Measurements from ENCODE around the gene EFCAB8.

Gene EFCAB8, protein sequence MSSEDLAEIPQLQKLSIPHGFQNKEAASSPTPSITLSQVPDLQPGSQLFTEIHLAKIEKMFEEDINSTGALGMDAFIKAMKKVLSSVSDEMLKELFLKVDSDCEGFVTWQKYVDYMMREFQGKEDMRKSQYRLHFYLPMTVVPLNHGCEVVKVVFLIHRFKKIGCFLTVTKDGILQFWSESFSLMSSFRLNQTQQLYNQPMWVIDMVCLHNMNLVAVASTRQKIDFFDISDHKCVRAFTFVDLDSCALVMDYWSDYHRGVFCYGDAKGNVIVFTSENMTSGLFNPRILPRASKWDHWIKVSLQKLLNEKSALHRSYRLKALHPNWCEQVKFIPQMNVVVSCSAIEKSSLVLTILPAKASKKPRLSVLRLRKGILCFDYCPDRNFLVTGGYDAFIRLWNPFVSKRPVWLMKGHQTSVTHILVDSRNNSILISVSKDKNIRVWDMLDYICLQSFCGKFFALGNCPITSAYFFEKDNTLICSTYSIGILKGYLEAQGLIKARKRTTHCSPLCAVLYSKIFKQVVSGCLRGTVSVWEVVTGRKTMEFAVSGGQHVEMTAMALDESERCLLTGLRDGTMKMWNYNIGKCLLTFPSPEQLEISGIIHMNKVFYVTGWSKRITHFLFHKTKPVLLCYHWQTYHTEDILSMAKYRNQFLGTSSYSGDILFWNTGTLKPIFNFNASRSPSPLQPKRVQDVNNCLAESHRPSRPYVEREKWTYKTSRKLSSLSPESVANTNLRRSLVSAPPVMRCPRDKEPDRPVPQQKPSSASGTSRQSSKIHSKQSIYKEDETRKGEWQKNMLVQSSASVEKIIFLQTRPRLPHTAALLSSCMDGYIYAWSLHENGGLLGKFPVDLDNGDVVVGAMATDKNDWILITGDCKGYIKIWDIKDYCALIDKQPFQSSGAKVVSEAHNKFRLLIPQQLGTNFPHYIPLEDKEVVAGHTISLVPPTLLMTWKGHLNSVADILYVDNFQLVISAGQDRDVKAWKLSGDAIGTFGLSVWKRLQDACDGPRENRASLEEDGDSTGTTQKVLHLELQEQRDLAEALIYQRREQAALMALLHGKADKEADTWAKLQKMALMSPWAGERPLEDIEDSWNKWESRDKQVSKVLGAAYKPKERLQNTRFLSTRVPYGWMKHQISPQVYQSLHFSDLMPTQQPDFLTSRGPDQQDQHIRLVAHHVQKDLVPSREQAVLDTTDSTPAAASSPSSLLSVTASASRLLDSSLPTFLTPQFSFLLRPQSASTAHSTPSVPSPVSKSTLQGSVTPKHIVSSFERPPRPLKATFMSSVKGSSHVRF

DNA sequence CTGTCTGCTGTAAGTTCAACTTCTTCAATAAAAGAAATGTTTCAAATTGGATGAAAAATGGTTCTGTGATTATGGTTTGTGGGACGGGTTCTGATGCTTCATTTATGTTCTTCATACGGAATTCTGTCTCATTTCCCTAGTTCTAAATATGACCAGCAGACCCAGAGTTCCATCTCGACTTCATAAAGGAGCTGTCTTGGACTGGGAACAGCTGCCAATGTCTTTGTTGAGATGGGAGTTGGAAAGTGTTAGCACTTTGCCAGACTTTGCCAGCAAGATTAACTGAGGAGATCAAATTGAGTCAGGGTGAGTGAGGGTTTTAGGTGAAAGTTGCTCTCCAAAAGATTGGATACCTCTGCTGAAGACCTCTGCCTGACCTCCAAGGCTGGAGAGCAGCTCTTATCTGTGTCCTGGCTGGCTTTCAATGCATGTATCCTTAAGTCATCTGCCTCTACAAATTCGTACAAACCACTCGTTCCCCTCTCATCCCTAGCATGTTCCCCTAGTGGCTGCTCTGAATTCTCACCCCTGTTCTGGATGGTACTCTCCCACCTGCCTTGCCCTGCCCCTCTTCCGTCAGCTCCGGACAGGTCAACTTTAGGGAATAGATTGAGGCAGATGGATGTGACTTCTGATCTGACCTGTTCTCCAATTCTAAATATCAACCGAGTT, at the start of gene EFCAB8:
Gene EFCAB8 (plus strand): TSS at position 223 of the 672 bp plus-strand sequence. CDS start 4,870 bp downstream, outside the sequence.
- no peak for DNase-seq

DNA sequence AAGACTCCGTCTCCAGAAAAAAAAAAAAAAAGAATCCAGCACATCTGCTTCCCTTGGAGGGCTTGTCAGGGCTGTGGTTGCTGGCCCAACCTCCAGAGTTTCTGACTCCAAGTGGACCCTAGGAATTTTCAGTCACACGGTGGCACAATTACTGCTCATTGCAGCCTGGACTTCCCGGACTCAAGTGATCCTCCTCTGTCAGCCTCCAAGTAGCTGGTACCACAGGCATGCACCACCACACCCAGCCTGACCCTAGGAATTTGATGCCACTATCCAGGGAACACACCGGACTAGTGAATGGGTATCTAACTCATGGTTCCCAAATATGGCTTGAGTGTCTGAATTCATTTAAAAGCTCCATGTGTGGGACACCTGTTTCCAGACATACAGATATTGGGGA, 48.8 kb upstream of the EFCAB8 start:
- DNase-seq: no peak

DNA sequence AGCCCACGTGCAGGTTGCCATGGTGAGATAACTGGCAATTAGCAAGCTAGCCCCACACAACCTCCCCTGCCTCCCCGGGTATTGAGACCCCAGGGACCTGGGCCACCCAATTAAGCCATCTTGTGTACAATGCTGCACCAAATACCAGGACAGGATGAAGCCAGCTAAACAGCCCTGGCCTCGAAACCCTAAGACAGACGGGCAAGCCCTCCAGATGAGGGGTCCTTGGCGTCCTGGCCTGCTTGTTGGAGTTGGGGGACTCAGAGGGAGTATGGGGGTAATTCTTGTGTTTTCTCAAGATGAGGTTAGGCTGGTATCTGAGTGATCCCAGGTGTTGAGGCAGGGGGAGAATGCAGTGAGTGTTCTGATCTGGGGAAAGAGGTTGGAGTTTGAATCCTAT, 47.8 kb upstream of the EFCAB8 start:
- no peak for DNase-seq

DNA sequence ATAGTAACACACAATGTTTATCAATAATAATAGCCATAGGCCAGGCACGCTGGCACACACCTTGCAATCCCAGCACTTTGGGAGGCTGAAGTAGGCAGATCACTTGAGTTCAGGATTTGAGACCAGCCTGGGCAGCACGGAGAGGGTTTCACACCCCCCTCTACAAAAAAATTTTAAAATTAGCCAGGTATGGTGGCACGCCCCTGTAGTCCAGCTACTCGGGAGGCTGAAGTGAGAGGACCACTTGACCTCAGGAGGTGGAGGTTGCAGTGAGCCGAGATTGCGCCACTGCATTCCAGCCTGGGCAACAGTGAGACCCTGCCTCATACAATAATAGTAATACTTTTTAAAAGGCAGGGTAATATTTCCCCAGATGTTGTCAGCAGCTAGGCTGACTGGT, 46.8 kb upstream of the EFCAB8 start:
- DNase-seq: no peak

DNA sequence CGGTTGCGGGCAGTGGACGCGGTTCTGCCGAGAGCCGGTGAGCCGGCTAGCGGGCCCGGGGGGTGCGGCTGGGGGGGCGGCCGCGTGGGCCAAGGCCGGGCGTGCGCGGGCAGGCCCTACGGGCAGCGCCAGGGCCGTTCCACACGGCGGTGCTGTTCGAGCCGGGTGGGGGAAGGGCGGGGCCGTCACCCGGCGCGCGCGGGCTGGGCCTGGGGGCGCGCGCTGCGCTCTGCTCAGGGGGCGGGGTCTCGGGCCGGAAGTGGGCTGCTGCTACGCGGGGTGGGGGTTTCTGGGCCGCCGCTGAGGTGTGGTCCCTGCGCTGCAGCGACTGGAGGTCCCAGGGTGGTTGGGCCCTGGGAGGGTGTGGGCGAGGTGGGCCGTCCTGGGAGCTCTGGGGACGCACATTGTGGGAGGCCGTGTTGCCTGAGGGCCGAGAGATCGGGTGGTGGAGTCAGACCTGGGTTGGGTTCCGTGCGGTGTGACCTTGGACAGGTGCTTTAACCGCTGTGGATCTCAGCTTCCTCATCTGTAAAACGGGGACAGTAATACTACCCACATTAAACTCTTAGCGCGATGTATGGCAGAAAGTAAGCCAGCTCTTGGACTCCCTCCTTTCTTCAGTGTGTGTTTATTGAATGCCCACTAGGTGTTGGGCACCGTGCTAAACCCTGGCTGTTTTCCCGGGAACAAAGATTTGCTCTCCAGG, 38.6 kb upstream of the EFCAB8 start:
- DNase-seq: no peak

DNA sequence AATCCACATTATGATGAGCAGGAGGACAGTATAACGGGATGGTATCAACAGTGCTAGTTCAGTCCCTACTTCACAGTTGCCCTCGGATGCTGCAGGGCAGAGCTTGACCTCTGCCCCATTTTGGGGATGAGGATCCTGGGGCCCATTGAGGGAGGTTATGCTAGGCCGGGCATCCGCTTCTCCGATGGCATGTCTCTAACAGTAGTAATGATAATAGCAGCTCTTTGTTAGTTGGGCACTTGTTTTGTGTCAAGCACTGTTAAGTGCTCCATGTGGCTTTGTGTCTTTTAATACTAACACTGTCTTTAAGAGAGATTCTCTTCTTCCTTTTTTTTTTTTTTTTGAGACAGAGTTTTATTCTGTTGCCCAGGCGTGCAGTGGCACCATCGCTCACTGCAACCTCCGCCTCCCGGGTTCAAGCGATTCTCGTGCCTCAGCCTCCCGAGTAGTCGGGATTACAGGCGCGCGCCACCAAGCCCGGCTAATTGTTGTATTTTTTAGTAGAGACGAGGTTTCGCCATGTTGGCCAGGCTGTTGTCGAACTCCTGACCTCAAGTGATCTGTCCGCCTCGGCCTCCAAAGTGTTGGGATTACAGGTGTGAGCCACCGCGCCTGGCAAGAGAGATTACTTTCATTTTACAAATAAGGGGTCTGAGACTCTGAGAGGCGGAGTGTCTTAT, 37.9 kb upstream of the EFCAB8 start:
- no peak for DNase-seq

DNA sequence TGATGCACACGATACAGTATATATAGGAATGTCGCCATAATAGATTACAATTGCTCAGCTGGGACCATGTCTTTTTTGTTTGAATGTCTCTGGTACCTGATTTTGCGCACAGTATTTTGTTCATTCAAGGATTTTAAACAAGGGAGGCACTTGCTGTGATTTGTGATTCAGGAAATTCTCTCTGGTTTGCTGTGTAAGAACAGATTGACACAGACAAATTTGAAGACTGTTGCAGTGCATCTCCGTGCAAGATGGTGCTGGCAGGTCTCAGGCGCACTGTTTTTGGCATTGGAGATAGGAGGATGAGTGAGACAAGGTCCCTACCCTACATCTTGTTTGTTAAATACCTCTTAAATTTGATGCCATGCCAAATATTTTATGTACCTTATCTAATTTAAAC, 36.5 kb upstream of the EFCAB8 start:
- DNase-seq: no peak

DNA sequence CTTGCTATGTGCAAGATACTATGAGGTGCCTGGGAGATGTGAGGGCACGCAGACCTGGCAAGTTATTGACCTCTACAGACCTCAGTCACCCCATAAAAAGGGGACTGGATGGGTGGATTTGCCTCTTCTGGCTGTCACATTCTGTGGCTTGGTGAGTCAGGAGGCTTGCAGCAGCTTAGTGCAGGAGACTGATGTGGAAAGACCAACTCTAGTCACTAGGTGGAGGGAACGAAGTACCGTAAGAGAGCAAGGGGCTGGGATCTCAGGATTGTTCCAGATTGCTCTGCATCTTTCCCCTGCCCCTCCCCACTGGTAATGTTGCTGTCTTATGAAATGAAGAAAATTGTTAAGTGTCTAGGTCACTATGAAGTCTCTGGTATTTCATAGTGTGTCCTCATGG, 35.6 kb upstream of the EFCAB8 start:
- DNase-seq: no peak

DNA sequence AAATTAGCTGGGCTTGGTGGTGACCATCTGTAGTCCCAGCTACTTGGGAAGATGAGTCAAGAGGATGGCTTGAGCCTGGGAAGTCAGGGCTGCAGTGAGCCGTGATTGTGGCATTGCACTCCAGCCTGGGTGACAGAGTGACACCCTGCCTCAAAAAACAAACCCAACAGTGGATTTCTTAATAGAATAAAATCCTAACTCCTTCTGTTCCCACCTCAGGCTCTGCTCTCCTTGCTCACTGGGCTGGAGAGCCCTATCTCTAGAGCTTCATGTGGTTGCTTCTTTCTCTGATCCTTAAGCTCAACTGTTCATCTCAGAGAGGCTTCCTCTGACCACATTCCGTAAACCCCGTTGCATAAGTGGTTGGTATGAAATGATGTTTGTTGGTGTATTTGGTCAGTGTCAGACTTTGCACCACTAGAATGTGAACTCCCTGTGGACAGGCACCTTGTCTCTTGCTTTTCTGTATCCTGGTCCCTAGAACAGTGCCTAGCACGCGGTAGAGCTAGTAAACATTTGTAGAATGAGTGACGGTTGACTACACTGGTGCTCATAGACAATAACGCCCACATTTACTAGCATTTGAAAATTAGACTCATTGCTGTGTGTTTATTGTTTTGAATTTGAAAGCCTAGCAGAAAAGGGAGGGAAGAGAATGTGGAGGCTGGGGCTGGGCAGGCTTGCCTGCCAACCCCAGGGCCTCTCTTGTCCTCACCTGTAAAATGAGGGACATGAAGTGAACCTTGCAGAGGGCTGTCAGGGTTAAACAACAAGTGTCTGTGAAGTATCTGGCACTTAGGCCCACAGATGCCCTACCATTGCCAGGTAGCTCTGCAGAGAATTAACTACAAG, 34.8 kb upstream of the EFCAB8 start:
- no peak for DNase-seq

DNA sequence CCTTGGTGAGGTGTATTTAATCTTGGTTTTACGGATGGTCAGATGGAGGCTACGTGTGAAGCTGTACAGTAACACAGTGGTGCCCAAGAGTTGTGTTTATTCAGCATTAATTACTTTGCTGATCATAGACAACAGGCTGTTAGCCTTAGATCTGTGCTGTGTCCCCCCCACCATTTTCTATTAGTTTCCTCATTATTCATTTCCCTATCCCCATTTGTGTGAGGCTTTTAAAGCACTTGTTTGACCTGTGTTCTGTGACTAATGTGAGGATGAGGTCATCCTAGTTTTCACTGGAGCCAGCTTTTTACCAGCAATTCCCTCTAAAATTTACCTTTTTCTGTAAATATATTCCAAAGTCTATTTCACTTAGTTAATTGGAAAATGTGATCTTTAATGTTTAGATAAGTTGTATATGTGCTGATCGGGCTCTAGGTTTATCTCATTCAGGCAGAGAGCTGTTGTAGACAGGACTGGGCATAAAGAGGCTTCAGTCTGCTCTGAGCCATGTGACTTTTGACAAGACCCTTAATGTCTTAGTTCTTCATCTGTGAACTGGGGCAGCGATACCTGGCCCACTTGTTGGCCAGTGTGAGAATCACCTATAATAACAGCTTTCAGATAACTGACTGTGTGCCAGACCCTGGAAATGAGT, 30.6 kb upstream of the EFCAB8 start:
- DNase-seq: no peak

DNA sequence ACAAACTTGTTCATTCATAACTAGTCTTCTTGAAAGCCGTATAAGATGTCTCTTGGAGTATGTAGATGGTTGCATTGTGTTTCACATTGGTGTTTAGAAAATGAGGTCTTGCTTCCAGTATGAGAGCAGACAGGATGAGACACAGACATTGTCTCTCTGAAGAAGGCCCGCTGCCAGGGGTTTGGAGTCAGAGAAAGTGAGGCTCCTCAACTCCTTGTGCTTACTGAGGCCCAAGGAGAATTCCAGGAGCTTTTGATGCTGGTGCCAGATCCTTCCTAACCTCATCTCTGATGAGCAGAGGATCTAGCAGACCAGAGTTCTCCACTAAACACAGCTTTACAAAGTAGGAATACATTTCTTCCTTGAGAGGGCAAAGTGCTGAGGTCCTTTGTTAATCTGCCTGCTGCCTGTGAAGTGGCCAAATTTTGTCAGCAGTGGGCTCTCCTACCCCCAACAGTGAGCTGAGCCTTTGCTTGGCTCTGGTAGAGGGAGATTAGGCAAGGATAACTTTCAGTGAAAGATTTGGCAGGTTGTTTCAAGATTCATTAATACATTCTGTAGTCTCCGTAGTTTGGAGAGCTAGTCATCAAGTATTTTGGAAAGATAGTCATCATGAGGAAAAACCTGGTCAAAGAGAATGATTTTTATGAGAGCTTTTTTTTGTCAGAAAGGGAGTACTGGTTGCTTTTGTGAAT, 29.3 kb upstream of the EFCAB8 start:
- DNase-seq: no peak

DNA sequence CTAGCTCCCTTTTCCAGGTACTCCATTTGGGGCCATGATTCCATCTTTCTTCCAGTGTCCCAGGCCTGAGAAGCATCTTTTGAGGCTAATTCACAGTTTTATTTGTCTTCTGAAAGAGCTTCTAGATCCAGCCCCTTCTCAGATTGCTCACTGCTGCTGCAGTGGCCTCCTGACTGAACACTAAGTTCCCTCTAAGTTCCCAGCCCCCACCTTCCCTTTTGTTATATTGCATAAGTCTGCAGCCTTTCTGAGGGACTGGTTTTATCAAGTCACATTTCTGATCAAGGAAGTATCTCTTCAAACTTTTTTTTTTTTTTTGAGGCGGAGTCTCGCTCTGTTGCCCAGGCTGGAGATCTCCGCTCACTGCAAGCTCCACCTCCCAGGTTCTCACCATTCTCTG, 28.3 kb upstream of the EFCAB8 start:
- no peak for DNase-seq

DNA sequence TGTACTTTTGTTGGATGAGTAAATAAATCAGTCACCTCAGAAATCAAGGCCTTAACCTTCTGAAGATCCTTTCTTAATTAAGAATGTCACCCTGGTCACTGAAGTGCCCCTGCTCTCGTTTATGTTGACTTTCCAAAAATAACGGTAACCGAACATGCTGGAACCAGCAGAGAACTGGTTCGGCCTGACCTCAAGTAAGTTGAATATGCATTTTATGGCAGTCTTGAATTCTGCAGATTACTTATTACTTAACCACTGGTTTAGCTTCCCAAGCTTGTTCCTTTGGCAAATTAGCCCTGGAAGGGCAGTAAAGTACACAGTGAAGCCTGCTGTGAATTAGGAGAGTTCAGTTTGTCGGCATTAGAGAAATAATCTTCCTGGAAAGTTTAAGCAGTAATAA, 26.7 kb upstream of the EFCAB8 start:
- no peak for DNase-seq

DNA sequence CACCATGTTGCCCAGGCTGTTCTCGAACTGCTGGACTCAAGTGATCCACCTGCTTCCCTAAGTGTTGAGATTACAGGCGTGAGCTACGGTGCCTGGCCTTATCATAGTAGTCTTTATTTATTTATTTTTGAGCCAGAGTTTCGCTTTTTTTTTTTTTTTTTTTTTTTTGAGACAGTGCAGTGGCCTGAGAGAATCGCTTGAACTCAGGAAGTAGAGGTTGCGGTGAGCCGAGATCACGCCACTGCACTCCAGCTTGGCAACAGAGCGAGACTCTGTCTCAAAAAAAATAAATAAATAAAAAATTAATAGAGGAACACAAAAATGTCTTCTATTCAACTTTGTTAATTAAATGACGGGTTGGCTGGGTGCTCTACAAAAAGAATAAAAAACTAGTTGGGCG, 26.1 kb upstream of the EFCAB8 start:
- no peak for DNase-seq

DNA sequence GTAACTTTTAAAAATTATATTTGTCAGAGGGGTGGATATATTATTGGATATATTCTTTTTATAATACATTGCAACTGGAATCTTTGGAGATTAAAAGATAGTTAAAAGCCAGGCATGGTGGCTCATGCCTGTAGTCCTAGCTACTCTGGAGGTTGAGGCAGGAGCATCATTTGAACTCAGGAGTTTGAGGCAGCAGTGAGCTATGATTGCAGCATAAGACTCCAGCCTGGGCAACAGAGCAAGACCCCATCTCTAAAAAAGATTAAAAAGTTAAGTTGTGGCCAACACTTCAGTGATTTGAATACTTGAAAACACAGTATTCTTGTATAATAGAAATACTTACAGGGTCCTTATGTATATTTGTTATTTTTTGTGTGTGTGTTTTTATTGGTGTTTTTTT, 23.8 kb upstream of the EFCAB8 start:
- no peak for DNase-seq

DNA sequence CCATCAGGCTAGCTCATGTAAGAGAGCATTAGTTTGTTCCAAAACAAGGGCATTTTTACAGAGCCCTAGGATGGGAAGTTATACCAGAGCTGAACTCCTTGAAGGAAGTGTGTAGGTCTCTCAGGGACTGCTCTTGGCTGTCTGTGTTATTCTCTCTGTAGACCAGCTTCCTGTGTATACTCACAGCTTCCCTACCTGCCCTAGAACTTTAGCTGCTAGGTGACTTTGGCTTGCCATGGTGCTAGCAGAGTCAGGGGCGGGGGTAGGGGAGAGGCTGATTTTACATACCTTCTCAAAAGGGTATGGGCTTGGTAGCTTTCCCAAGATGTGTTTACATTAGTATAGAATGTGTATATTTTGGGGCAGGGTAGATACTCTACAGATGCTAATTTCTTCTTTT, 21.6 kb upstream of the EFCAB8 start:
- no peak for DNase-seq

DNA sequence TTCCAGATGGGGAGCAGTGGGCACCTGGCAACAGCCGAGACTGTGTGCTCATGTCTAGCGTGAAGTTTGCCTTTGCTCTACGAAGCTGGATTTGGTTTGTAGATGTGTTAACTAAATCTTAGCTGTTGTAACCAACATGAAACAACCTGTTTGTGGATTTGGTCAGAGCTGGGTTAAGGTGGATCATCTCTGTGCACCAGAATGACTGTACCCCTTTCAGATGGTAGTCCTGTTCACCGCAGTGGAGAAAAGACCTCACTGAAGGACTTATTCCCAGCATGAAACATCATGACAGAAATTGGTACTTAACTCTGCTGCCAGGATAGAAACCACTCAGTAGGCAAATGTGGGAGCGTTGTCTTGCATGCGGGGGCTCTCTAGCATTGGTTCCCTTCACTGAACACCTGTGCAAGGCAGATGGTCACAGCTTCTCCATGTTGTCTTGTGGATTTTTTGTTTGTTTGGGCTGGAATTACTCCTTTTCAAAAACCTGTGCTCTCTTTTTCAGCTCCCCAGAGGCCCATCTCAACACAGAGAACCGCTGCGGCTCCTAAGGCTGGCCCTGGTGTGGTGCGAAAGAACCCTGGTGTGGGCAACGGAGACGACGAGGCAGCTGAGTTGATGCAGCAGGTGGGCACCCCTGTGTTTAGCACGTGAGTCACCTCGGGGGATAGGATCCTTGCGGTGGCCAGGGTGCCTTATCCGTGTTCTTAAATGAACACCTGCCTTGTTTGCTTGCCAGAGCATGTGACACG, 19.3 kb upstream of the EFCAB8 start:
- no peak for DNase-seq

DNA sequence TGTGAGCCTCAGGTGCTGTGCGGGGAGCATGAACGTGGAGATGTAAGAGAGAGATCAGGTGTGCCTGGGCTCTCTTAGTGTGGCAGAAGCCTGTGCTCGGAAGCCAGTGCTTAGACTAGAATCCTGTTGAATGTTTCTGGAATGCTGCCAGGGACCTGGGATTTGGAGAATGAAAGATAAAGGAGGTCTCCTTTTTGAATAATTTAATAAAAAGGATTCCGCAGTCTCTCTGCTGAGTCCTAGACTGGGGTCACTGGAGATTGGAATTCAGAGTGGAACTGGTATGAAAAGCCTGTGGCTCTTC, 18.8 kb upstream of the EFCAB8 start:
- DNase-seq: no peak

DNA sequence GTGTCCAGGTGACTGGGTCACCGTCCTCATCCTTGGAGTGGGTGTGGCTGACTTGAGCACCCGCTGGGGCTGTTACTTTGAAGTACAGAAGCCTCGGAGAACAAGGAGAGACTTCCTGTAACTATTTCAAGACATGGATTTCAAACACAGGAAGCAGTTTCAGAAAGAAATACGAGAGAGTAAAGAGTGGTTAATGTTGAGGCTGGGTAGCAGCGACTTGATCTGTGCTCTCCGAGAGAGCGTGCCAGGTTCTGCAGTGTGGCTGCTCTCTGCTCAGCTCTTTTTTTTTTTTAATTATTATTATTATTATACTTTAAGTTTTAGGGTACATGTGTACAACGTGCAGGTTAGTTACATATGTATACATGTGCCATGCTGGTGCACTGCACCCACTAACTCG, 17.5 kb upstream of the EFCAB8 start:
- no peak for DNase-seq

Measured in femur (tissue), 1 donor.